Activated CD4-positive, CD25-positive, alpha-beta regulatory T cell treated with anti-CD3 and anti-CD28 coated beads, Interleukin-2, amount 50 U/mL, for 72 hours (primary cell): ENCODE data around the gene CACNA1C.

Source experiments
- DNase-seq: peaks from one replicate; pipeline ENCODE4 v3.0.0; 2021

CACNA1C gene

GRCh38 chr12:2641207-2641606 is 588.4 kb downstream of the CACNA1C start:
- no peak for DNase-seq

- no peak for DNase-seq
Observed at GRCh38 chr12:2641761-2642160, 589.0 kb downstream of the CACNA1C start.

GRCh38 chr12:2642176-2642892 is 589.5 kb downstream of the CACNA1C start:
- no peak for DNase-seq

- no peak for DNase-seq
Observed at GRCh38 chr12:2642896-2643425, 590.2 kb downstream of the CACNA1C start.

GRCh38 chr12:2643576-2644135 is 590.9 kb downstream of the CACNA1C start:
- no peak for DNase-seq

GRCh38 chr12:2644683-2645405 is 592.1 kb downstream of the CACNA1C start:
- DNase-seq, result no peak

GRCh38 chr12:2645460-2645859 is 592.7 kb downstream of the CACNA1C start:
- DNase-seq, result no peak

GRCh38 chr12:2646341-2646740 is 593.6 kb downstream of the CACNA1C start:
- no peak for DNase-seq

- no peak for DNase-seq
Observed at GRCh38 chr12:2647186-2647585, 594.4 kb downstream of the CACNA1C start.

GRCh38 chr12:2648406-2648805 is 595.6 kb downstream of the CACNA1C start:
- DNase-seq, result no peak

- no peak for DNase-seq
Observed at GRCh38 chr12:2649201-2650030, 596.6 kb downstream of the CACNA1C start.

GRCh38 chr12:2650261-2651067 is 597.7 kb downstream of the CACNA1C start:
- DNase-seq, result no peak

GRCh38 chr12:2651068-2651965 is 598.5 kb downstream of the CACNA1C start:
- no peak for DNase-seq

GRCh38 chr12:2652011-2652400 is 599.2 kb downstream of the CACNA1C start:
- no peak for DNase-seq

GRCh38 chr12:2652401-2653081 is 599.8 kb downstream of the CACNA1C start:
- DNase-seq, result no peak

GRCh38 chr12:2653461-2653965 is 600.7 kb downstream of the CACNA1C start:
- DNase-seq, result no peak

- no peak for DNase-seq
Observed at GRCh38 chr12:2654311-2654710, 601.5 kb downstream of the CACNA1C start.

- DNase-seq, result no peak
Observed at GRCh38 chr12:2654741-2655140, 602.0 kb downstream of the CACNA1C start.

- no peak for DNase-seq
Observed at GRCh38 chr12:2662524-2662923, 609.7 kb downstream of the CACNA1C start.
